Chondrocyte (in vitro differentiated cells): Measurements from ENCODE around the gene GOLGA8H. TPM values are rescaled to one million over a fixed set of nuclear protein-coding genes. Genes with fewer than 3 reads are reported as not detected.
"Not testable (repeated sequence)": the region's sequence is repeated elsewhere in the genome, so short reads cannot be mapped to it uniquely, and the experiment has no call there.

ENCODE experiments used
- DNase-seq: peaks from one replicate; pipeline ENCODE4 v3.0.0; 2021; ENCODE audit warnings: mixed read lengths, low spot score
- H3K27ac Mint-ChIP-seq: one replicate; pipeline ENCODE4 v1.8.0; 2021; ENCODE audit warnings: mild to moderate bottlenecking, moderate library complexity, mixed read lengths; ENCODE audit not compliant: unreplicated experiment
- H3K27me3 Mint-ChIP-seq: 2 replicates; pipeline ENCODE4 v1.8.0; 2021; ENCODE audit warnings: low read depth, mixed read lengths
- H3K36me3 Mint-ChIP-seq: 2 replicates; pipeline ENCODE4 v1.8.0; 2021; ENCODE audit warnings: low read depth, mixed read lengths
- H3K4me1 Mint-ChIP-seq: 2 replicates; pipeline ENCODE4 v1.8.0; 2021; ENCODE audit warnings: low read depth, mild to moderate bottlenecking, mixed read lengths
- H3K4me3 Mint-ChIP-seq: one replicate; pipeline ENCODE4 v1.8.0; 2021; ENCODE audit warnings: mild to moderate bottlenecking, moderate library complexity, mixed read lengths; ENCODE audit not compliant: unreplicated experiment
- H3K9me3 Mint-ChIP-seq: 2 replicates; pipeline ENCODE4 v1.8.0; 2021; ENCODE audit warnings: low read depth, mixed read lengths
- CTCF ChIP-seq: fragments of 200-600 bp; sonication (generic); IDR thresholded peaks from 2 replicates; pipeline ENCODE4 v1.5.0; 2021; ENCODE audit warnings: antibody characterized with exemption, mild to moderate bottlenecking, moderate library complexity
- total RNA-seq: library from RNA; stranded (reverse); gene quantifications from 3 replicates; pipeline ENCODE4 v1.2.1, GENCODE V29; 2021

GOLGA8H gene
- total RNA-seq, 1 donor from 2014 or later, result 1.4 TPM

GRCh38 chr15:30621342-30621741, 17.5 kb downstream of the GOLGA8H start:
- not testable (repeated sequence) for H3K4me3 Mint-ChIP-seq, H3K9me3 Mint-ChIP-seq

GRCh38 chr15:30625436-30626193, 21.8 kb downstream of the GOLGA8H start, which contains the start of gene ARHGAP11B:
ARHGAP11B (plus strand) TSS chr15:30626128.
- not testable (repeated sequence) for H3K36me3 Mint-ChIP-seq, H3K27me3 Mint-ChIP-seq, H3K9me3 Mint-ChIP-seq
- Mint-ChIP-seq H3K4me3 (peak within 1 kb of the TSS; percentile 98), H3K4me1 (peaks cover 28% of the 10 kb centered on the region), H3K27ac (peak within 1 kb of the TSS; percentile 98)
- peak; percentile 96 for DNase-seq

More at GRCh38 chr15:30621342-30621741, 17.5 kb downstream of the GOLGA8H start:
- H3K4me1 Mint-ChIP-seq, DNase-seq, H3K27me3 Mint-ChIP-seq, H3K27ac Mint-ChIP-seq, H3K36me3 Mint-ChIP-seq: not testable (repeated sequence)
- TF ChIP-seq CTCF, result peak; percentile 75

GRCh38 chr15:30626194-30626565, 22.4 kb downstream of the GOLGA8H start:
- peaks cover 27% of the 10 kb centered on the region for H3K4me1 Mint-ChIP-seq
- not testable (repeated sequence) for H3K27me3 Mint-ChIP-seq, H3K9me3 Mint-ChIP-seq, H3K36me3 Mint-ChIP-seq, DNase-seq
- peak overlapping the region; percentile 98 for H3K4me3 Mint-ChIP-seq
- H3K27ac Mint-ChIP-seq, result peak overlapping the region; percentile 98

GRCh38 chr15:30626632-30627031, 22.8 kb downstream of the GOLGA8H start:
- peaks cover 26% of the 10 kb centered on the region for H3K4me1 Mint-ChIP-seq
- H3K27me3 Mint-ChIP-seq, H3K9me3 Mint-ChIP-seq, DNase-seq, H3K36me3 Mint-ChIP-seq: not testable (repeated sequence)
- peak overlapping the region; percentile 98 for H3K27ac Mint-ChIP-seq
- peak overlapping the region; percentile 98 for H3K4me3 Mint-ChIP-seq

GRCh38 chr15:30650012-30650929, 46.4 kb downstream of the GOLGA8H start:
- Mint-ChIP-seq H3K4me1 (no peaks in the 10 kb centered on the region), H3K4me3 (no peak overlapping the region), H3K36me3 (peaks cover 4% of the 10 kb centered on the region), H3K27ac (no peak overlapping the region), H3K27me3 (no peaks in the 10 kb centered on the region), H3K9me3 (no peaks in the 10 kb centered on the region)
- no peak for DNase-seq
- TF ChIP-seq CTCF, result no peak

- H3K36me3 Mint-ChIP-seq, DNase-seq, H3K4me1 Mint-ChIP-seq, H3K9me3 Mint-ChIP-seq, H3K4me3 Mint-ChIP-seq, H3K27ac Mint-ChIP-seq, H3K27me3 Mint-ChIP-seq: not testable (repeated sequence)
- peak; percentile 86 for TF ChIP-seq CTCF
Measured at GRCh38 chr15:30661154-30661553, 57.3 kb downstream of the GOLGA8H start.

Other genes with a start within 250 kb of the GOLGA8H start
- 1.2 to 5.3 TPM (median 4.4 TPM) in 3 replicates for gene CHRFAM7A, start 210.5 kb upstream of the GOLGA8H start, total RNA-seq
- gene GOLGA8R, start 189.8 kb upstream of the GOLGA8H start, total RNA-seq, result 3.4 to 8.5 TPM (median 4.4 TPM) in 3 replicates
- gene GOLGA8Q, start 52.0 kb upstream of the GOLGA8H start, total RNA-seq, result 1.0 to 3.2 TPM in 2 of 3 replicates, not detected in the other